Measurements from ENCODE around the gene CCDC74B.
"Not testable (repeated sequence)": the region's sequence is repeated elsewhere in the genome, so short reads cannot be mapped to it uniquely, and the experiment has no call there.

The CCDC74B gene

GRCh38 chr2:130143266-130144039 lies 1.5 kb downstream of the CCDC74B start:
- H3K9me3 ChIP-seq (ENCODE audit: insufficient read depth, low read length); H3K9ac ChIP-seq (ENCODE audit: low read length); H4K20me1 ChIP-seq (ENCODE audit: low read depth, low read length); H2AFZ ChIP-seq (ENCODE audit: low read depth, low read length, severe bottlenecking); H3K27me3 ChIP-seq (ENCODE audit: low read length); H3K4me3 ChIP-seq (ENCODE audit: insufficient read depth, low read length, poor library complexity, severe bottlenecking); H3K27ac ChIP-seq (ENCODE audit: low read depth, low read length); H3K9me2 ChIP-seq (replicated peaks; ENCODE audit: insufficient read depth, low read length); H3F3A ChIP-seq (ENCODE audit: insufficient read depth); H3K4me2 ChIP-seq (ENCODE audit: low read depth, low read length, poor library complexity, severe bottlenecking); H3K79me2 ChIP-seq (ENCODE audit: insufficient read depth, low read length); H3K36me3 ChIP-seq (ENCODE audit: low read length): not testable (repeated sequence)

DNA sequence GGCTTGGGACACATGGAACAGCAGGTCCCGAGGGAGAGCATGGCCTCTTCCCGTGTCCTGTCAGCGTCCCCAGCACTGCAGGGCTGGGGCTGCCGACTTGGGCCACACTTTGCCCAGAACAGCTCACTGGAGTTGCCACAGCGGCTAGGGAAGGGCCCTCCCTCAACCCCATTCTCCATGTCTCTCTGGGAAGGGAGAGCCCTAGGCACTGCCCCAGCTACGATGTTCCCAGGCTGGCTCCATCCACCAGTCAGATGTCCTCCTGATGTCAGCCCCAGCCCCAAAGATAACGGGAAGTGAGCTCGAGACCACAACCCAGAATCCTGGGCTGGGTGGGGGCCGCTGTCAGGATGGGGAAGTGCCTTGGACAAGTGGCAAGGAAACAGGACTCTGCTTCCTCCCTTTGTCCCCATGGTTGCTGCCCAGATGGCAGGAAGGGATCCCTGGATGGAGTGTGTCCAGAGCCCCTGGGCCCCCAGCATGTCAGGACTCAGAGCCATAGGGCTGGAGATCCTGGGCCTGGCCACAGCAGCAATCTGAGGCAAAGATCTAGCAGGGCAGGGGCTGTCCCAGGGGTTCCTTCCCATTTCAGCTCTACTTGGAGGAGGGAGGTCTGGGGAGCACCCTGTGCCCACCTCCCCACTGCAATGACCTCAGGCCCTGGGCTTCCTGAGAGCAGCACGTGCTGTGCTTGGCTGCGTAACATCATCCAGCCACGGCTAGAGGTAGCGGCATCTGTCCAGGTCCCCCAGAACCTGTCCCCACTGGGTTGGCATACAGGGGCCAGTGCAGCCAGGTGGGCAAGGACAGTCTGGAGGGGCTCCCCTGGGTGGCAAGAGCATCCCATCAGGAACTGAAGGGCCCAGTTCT lies 2.3 kb downstream of the CCDC74B start:
- H3K36me3 ChIP-seq (ENCODE audit: low read length); H3K9ac ChIP-seq (ENCODE audit: low read length); H3K4me2 ChIP-seq (ENCODE audit: low read depth, low read length, poor library complexity, severe bottlenecking); H3K9me3 ChIP-seq (ENCODE audit: insufficient read depth, low read length); H3K4me3 ChIP-seq (ENCODE audit: insufficient read depth, low read length, poor library complexity, severe bottlenecking); H3K79me2 ChIP-seq (ENCODE audit: insufficient read depth, low read length); H3K27me3 ChIP-seq (ENCODE audit: low read length); H3K9me2 ChIP-seq (replicated peaks; ENCODE audit: insufficient read depth, low read length); H4K20me1 ChIP-seq (ENCODE audit: low read depth, low read length); H2AFZ ChIP-seq (ENCODE audit: low read depth, low read length, severe bottlenecking); H3K27ac ChIP-seq (ENCODE audit: low read depth, low read length); H3F3A ChIP-seq (ENCODE audit: insufficient read depth): not testable (repeated sequence)

GRCh38 chr2:130141645-130142370 lies 3.1 kb downstream of the CCDC74B start:
- H3K79me2 ChIP-seq (ENCODE audit: insufficient read depth, low read length) = not testable (repeated sequence)

DNA sequence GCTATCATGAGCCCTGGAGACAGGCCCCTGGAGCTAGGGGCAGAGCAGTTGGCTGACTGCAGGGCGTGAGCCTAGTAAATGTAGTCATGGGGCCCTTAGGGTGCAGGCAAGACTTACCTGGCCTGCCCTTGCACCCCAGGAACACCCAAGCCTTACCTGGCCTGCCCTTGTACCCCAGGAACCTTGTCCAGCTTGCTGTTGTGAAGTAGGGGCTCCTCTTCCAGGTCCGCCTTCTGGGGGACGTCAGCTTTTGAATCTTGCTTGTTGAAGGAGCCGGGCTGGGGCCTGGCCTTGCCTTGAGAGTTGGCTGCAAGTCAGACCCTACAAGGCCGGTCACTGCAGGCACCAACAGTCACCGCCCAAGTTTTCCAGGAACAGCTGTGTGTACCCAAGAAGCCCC lies 3.9 kb downstream of the CCDC74B start:
- H3K9me3 ChIP-seq (ENCODE audit: insufficient read depth, low read length); H3K4me3 ChIP-seq (ENCODE audit: insufficient read depth, low read length, poor library complexity, severe bottlenecking); H4K20me1 ChIP-seq (ENCODE audit: low read depth, low read length); H3K79me2 ChIP-seq (ENCODE audit: insufficient read depth, low read length); H3F3A ChIP-seq (ENCODE audit: insufficient read depth); H3K27ac ChIP-seq (ENCODE audit: low read depth, low read length); H3K9me2 ChIP-seq (replicated peaks; ENCODE audit: insufficient read depth, low read length); H3K9ac ChIP-seq (ENCODE audit: low read length); H3K4me2 ChIP-seq (ENCODE audit: low read depth, low read length, poor library complexity, severe bottlenecking); H3K36me3 ChIP-seq (ENCODE audit: low read length); H2AFZ ChIP-seq (ENCODE audit: low read depth, low read length, severe bottlenecking); H3K27me3 ChIP-seq (ENCODE audit: low read length): not testable (repeated sequence)

More at GRCh38 chr2:130141645-130142370, 3.1 kb downstream of the CCDC74B start:
- not testable (repeated sequence) for H2AFZ ChIP-seq (ENCODE audit: low read depth, low read length, severe bottlenecking); H3K27ac ChIP-seq (ENCODE audit: low read depth, low read length); H4K20me1 ChIP-seq (ENCODE audit: low read depth, low read length); H3K4me2 ChIP-seq (ENCODE audit: low read depth, low read length, poor library complexity, severe bottlenecking); H3K36me3 ChIP-seq (ENCODE audit: low read length); H3K9me2 ChIP-seq (replicated peaks; ENCODE audit: insufficient read depth, low read length); H3K4me3 ChIP-seq (ENCODE audit: insufficient read depth, low read length, poor library complexity, severe bottlenecking); H3K27me3 ChIP-seq (ENCODE audit: low read length); H3F3A ChIP-seq (ENCODE audit: insufficient read depth); H3K9ac ChIP-seq (ENCODE audit: low read length); H3K9me3 ChIP-seq (ENCODE audit: insufficient read depth, low read length)

DNA sequence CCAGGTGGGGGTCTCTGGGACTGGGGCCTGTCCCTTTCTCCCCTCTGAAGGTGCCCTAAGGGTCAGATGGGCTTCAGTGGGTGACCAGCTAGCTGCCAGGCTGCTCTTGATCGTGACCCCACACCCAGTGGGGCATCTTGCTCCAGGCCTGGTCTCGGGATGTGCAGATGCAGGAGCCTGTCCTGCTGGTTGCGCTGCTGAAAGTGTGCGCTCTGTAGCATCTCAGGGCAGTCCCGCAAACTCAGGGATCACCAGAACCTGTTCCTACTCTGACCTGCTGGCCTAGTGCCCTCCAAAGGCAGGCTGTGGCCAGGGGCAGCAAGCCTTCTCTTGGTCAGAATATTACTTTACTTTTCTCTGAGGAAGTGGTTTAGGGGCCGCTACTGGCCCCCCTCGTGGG lies 4.4 kb downstream of the CCDC74B start:
- H3K9me3 ChIP-seq (ENCODE audit: insufficient read depth, low read length) = not testable (repeated sequence)

DNA sequence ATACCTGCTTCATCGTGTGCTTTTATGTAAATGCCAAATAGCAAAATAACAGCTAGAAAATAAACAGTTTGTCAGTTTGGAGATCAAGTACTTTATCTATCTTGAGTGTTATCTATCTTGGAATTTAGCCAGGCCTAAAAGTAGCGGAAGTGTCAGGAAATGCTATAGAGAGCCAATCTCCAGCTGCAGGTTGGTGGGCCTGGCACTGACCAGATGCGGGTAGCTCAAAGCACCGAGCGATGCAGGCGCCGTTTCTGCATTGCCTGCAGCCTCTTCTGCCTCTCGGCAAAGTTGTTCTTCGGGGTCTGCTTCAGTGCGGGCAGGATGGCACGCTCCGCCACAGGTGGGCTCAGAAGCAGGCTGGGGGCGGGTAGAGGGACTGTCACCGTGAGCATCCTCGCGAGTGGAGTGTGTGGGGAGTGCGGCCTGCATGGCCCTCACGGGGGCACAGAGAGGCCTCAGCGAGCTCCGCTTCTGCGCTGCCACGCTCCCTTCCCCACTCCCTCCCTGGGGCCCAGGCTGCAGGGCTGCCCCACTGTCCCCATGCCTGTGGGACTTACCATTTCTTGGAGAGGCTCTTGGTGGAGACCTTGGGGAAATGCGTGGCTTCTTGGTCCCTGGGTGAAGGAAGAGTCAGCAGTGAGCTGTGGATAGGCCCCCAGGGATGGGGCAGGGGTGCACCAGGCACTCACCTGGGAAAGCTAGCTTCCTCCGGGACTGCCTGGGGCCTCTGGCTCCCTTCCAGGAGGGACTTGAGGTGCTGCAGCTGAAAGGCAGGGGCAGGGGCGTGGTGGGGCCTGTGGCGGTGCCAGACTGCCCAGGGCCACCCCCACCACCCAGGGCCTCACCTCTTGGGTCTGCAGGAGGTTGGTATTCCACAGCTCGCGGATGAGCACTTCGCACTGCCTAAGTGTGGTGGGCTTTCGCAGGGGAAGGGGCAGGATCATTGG lies 5.3 kb downstream of the CCDC74B start:
- H3K79me2 ChIP-seq (ENCODE audit: insufficient read depth, low read length) = not testable (repeated sequence)

More for the DNA sequence above, 4.4 kb downstream of the CCDC74B start:
- not testable (repeated sequence) for H3K9me2 ChIP-seq (replicated peaks; ENCODE audit: insufficient read depth, low read length); H3K27ac ChIP-seq (ENCODE audit: low read depth, low read length); H3K36me3 ChIP-seq (ENCODE audit: low read length); H3K27me3 ChIP-seq (ENCODE audit: low read length); H3K79me2 ChIP-seq (ENCODE audit: insufficient read depth, low read length); H4K20me1 ChIP-seq (ENCODE audit: low read depth, low read length); H3K9ac ChIP-seq (ENCODE audit: low read length); H2AFZ ChIP-seq (ENCODE audit: low read depth, low read length, severe bottlenecking); H3K4me3 ChIP-seq (ENCODE audit: insufficient read depth, low read length, poor library complexity, severe bottlenecking); H3K4me2 ChIP-seq (ENCODE audit: low read depth, low read length, poor library complexity, severe bottlenecking); H3F3A ChIP-seq (ENCODE audit: insufficient read depth)

DNA sequence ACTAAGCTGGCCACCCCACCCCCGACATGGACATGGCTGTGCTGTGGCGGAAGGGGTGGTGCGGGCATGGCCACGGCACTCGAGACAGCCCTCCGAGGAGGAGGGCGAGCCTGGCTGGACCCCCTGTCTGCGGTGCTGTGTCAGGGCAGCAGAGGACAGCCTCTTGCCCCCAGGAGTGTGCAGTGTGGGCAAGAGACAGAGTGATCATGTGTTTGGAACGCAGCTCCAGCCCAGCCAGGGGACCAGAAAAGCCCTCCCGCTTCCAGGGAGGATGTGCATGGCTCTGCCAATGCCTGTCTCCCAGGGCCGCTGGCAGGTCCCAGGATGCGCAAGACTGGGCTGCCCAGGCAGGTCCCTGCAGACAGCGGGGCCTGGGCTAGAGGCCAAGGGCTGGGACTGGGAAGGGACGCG lies 6.1 kb downstream of the CCDC74B start:
- not testable (repeated sequence) for H3K27me3 ChIP-seq (ENCODE audit: low read length); H3F3A ChIP-seq (ENCODE audit: insufficient read depth); H3K36me3 ChIP-seq (ENCODE audit: low read length); H2AFZ ChIP-seq (ENCODE audit: low read depth, low read length, severe bottlenecking); H3K9ac ChIP-seq (ENCODE audit: low read length); H4K20me1 ChIP-seq (ENCODE audit: low read depth, low read length); H3K27ac ChIP-seq (ENCODE audit: low read depth, low read length); H3K9me3 ChIP-seq (ENCODE audit: insufficient read depth, low read length); H3K4me2 ChIP-seq (ENCODE audit: low read depth, low read length, poor library complexity, severe bottlenecking); H3K9me2 ChIP-seq (replicated peaks; ENCODE audit: insufficient read depth, low read length); H3K4me3 ChIP-seq (ENCODE audit: insufficient read depth, low read length, poor library complexity, severe bottlenecking); H3K79me2 ChIP-seq (ENCODE audit: insufficient read depth, low read length)

More for the DNA sequence above, 5.3 kb downstream of the CCDC74B start:
- H3K27ac ChIP-seq (ENCODE audit: low read depth, low read length); H3K9me2 ChIP-seq (replicated peaks; ENCODE audit: insufficient read depth, low read length); H3K9ac ChIP-seq (ENCODE audit: low read length); H3F3A ChIP-seq (ENCODE audit: insufficient read depth); H3K4me3 ChIP-seq (ENCODE audit: insufficient read depth, low read length, poor library complexity, severe bottlenecking); H3K4me2 ChIP-seq (ENCODE audit: low read depth, low read length, poor library complexity, severe bottlenecking); H4K20me1 ChIP-seq (ENCODE audit: low read depth, low read length); H2AFZ ChIP-seq (ENCODE audit: low read depth, low read length, severe bottlenecking); H3K36me3 ChIP-seq (ENCODE audit: low read length); H3K9me3 ChIP-seq (ENCODE audit: insufficient read depth, low read length); H3K27me3 ChIP-seq (ENCODE audit: low read length): not testable (repeated sequence)
